Smooth muscle cell (in vitro differentiated cells): ENCODE data around the gene XRCC3. TPM values are rescaled to one million over a fixed set of nuclear protein-coding genes. Genes with fewer than 3 reads are reported as not detected.

Source experiments
- DNase-seq: peaks from one replicate; lab custom pipeline; 2025; ENCODE audit not compliant: unreplicated experiment; lab: John Stamatoyannopoulos, UW
- H2AFZ ChIP-seq: fragments of 200-600 bp; sonication (generic); 2 replicates; pipeline ENCODE4 v1.6.0; 2016; ENCODE audit warnings: antibody characterized with exemption, low read depth, mild to moderate bottlenecking
- H3F3A ChIP-seq: fragments of 200-600 bp; sonication (generic); 2 replicates; pipeline ENCODE4 v1.6.0; 2017; ENCODE audit warnings: antibody characterized with exemption, low read depth
- H3K27ac ChIP-seq: fragments of 200-600 bp; sonication (generic); 2 replicates; pipeline ENCODE4 v1.5.1; 2016; ENCODE audit warnings: low read depth, mild to moderate bottlenecking
- H3K27me3 ChIP-seq: fragments of 200-600 bp; sonication (generic); 2 replicates; pipeline ENCODE4 v1.6.1; 2016; ENCODE audit warnings: low read depth, mild to moderate bottlenecking
- H3K36me3 ChIP-seq: fragments of 200-600 bp; sonication (generic); 2 replicates; pipeline ENCODE4 v1.5.1; 2016; ENCODE audit warnings: low read depth
- H3K4me1 ChIP-seq: fragments of 200-600 bp; sonication (generic); 2 replicates; pipeline ENCODE4 v1.5.1; 2016; ENCODE audit warnings: low read depth
- H3K4me2 ChIP-seq: fragments of 200-600 bp; sonication (generic); 2 replicates; pipeline ENCODE4 v1.6.0; 2016; ENCODE audit warnings: mild to moderate bottlenecking
- H3K4me3 ChIP-seq: fragments of 200-600 bp; sonication (generic); 2 replicates; pipeline ENCODE4 v1.5.1; 2016; ENCODE audit warnings: mild to moderate bottlenecking
- H3K79me2 ChIP-seq: fragments of 200-600 bp; sonication (generic); 2 replicates; pipeline ENCODE4 v1.6.0; 2016; ENCODE audit warnings: low read depth, mild to moderate bottlenecking
- H3K9ac ChIP-seq: fragments of 200-600 bp; sonication (generic); 2 replicates; pipeline ENCODE4 v1.6.0; 2016; ENCODE audit warnings: low read depth
- H3K9me3 ChIP-seq: fragments of 200-600 bp; sonication (generic); replicated peaks from 2 replicates; pipeline ENCODE4 v1.5.1; 2016; ENCODE audit warnings: low read depth
- H4K20me1 ChIP-seq: fragments of 200-600 bp; sonication (generic); 2 replicates; pipeline ENCODE4 v1.6.0; 2016; ENCODE audit warnings: low read depth
- WGBS: methylation state at CpG from one replicate; pipeline ENCODE4 v1.1.7; 2016; ENCODE audit warnings: low lambda C conversion rate; 5-methylcytosine and 5-hydroxymethylcytosine counted together
- polyA plus RNA-seq: library from polyadenylated mRNA; unstranded; fragments of >200 nt; fragmentation: Nextera tagmentation; extraction: Ambion mirVana; gene quantifications from 2 replicates; pipeline ENCODE4 v1.2.1, GENCODE V29; 2016
- total RNA-seq: library from RNA; depleted of rRNA; stranded (reverse); fragments of >200 nt; gene quantifications from 2 replicates; pipeline ENCODE4 v1.2.3, GENCODE V29; 2014
- TF ChIP-seq, protein P1 (sequence below): fragments of 200-600 bp; sonication (generic); IDR thresholded peaks from 2 replicates; pipeline ENCODE4 v1.5.1; 2017; ENCODE audit warnings: borderline replicate concordance, mild to moderate bottlenecking, antibody characterized with exemption; ENCODE audit not compliant: insufficient read depth, poor library complexity, severe bottlenecking

XRCC3 gene
- total and polyA plus RNA-seq, 2 experiments from 2014 or later, result 8.3 to 10.5 TPM

DNA sequence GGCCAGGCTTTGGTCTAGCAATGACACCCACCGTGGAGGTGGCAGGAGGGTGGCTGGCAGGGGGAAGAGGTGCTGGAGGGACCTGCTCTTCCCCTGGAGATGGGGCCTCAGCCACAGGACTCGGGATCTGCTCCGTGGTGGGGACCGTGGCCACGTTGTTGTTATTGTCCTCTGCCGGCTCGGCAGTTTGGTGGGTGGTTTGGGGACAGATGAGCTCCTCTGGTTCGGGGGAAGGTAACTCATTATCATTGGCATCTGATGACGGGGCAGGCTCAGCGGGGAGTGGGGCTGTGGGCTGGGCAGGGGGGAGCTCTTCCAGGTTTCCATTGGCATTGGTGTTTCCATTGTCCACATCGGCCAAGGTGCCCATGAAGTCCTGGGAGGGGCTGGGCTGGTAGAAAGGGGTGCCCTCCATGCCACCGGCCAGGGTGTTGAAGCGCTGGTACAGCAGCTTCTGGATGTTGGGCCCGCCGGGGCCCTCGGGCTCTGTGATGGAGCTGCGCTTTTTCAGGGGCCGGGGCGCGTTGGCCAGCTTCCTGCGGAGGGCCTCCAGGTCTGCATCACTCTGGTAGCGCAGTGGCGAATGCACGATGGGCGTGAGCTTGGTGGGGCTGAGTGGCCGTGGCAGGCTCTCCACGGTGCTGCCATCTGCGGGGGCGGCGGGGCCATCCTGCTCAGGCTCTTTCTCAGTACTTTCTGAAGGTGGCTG, 24.7 kb upstream of the XRCC3 start:
- Histone ChIP-seq H3K36me3 (no peaks in the 10 kb centered on the region), H3K9me3 (no peaks in the 10 kb centered on the region), H2AFZ (no peak overlapping the region), H4K20me1 (no peaks in the 10 kb centered on the region), H3K4me2 (no peak overlapping the region), H3K27ac (no peak overlapping the region), H3K4me3 (no peak overlapping the region), H3K79me2 (no peaks in the 10 kb centered on the region), H3K27me3 (no peaks in the 10 kb centered on the region), H3K4me1 (no peaks in the 10 kb centered on the region), H3F3A (no peaks in the 10 kb centered on the region), H3K9ac (no peak overlapping the region)
- 98% methylated on average over 23 of the region's 30 CpGs for WGBS
- TF ChIP-seq, protein P1, sequence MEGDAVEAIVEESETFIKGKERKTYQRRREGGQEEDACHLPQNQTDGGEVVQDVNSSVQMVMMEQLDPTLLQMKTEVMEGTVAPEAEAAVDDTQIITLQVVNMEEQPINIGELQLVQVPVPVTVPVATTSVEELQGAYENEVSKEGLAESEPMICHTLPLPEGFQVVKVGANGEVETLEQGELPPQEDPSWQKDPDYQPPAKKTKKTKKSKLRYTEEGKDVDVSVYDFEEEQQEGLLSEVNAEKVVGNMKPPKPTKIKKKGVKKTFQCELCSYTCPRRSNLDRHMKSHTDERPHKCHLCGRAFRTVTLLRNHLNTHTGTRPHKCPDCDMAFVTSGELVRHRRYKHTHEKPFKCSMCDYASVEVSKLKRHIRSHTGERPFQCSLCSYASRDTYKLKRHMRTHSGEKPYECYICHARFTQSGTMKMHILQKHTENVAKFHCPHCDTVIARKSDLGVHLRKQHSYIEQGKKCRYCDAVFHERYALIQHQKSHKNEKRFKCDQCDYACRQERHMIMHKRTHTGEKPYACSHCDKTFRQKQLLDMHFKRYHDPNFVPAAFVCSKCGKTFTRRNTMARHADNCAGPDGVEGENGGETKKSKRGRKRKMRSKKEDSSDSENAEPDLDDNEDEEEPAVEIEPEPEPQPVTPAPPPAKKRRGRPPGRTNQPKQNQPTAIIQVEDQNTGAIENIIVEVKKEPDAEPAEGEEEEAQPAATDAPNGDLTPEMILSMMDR, result no peak
- no peak for DNase-seq

GRCh38 chr14:103739466-103739792, 24.2 kb upstream of the XRCC3 start:
- H4K20me1 ChIP-seq, result no peaks in the 10 kb centered on the region
- H3K4me2 ChIP-seq, result no peak overlapping the region
- no peaks in the 10 kb centered on the region for H3K36me3 ChIP-seq
- no peaks in the 10 kb centered on the region for H3K27me3 ChIP-seq
- DNase-seq, result no peak
- no peak overlapping the region for H3K27ac ChIP-seq
- H3K4me3 ChIP-seq, result no peak overlapping the region
- H2AFZ ChIP-seq, result no peak overlapping the region
- 93% methylated on average over 6 of the region's 6 CpGs for WGBS
- H3K9me3 ChIP-seq, result no peaks in the 10 kb centered on the region
- H3K4me1 ChIP-seq, result no peaks in the 10 kb centered on the region
- no peaks in the 10 kb centered on the region for H3K79me2 ChIP-seq
- no peaks in the 10 kb centered on the region for H3F3A ChIP-seq
- no peak overlapping the region for H3K9ac ChIP-seq
- TF ChIP-seq, protein P1, result no peak

- H4K20me1 ChIP-seq, result no peaks in the 10 kb centered on the region
- H3K36me3 ChIP-seq, result no peaks in the 10 kb centered on the region
- 98% methylated on average over 34 of the region's 34 CpGs for WGBS
- H3K79me2 ChIP-seq, result no peaks in the 10 kb centered on the region
- H3K9me3 ChIP-seq, result no peaks in the 10 kb centered on the region
- no peak overlapping the region for H3K4me3 ChIP-seq
- no peak overlapping the region for H3K27ac ChIP-seq
- TF ChIP-seq, protein P1, result no peak
- H3K27me3 ChIP-seq, result no peaks in the 10 kb centered on the region
- H3K4me1 ChIP-seq, result no peaks in the 10 kb centered on the region
- DNase-seq, result no peak
- no peaks in the 10 kb centered on the region for H3F3A ChIP-seq
- no peak overlapping the region for H3K4me2 ChIP-seq
- no peak overlapping the region for H3K9ac ChIP-seq
- H2AFZ ChIP-seq, result no peak overlapping the region
These were observed 23.6 kb upstream of the XRCC3 start for GRCh38 chr14:103738701-103739451.

- no peaks in the 10 kb centered on the region for H3K9me3 ChIP-seq
- H3K4me1 ChIP-seq, result no peaks in the 10 kb centered on the region
- TF ChIP-seq, protein P1, result no peak
- peaks cover 1% of the 10 kb centered on the region for H4K20me1 ChIP-seq
- no peaks in the 10 kb centered on the region for H3K79me2 ChIP-seq
- no peaks in the 10 kb centered on the region for H3K36me3 ChIP-seq
- no peak for DNase-seq
- H3K9ac ChIP-seq, result no peak overlapping the region
- H3K27ac ChIP-seq, result no peak overlapping the region
- no peaks in the 10 kb centered on the region for H3K27me3 ChIP-seq
- no peak overlapping the region for H2AFZ ChIP-seq
- no peak overlapping the region for H3K4me2 ChIP-seq
- no peaks in the 10 kb centered on the region for H3F3A ChIP-seq
- 93% methylated on average over 10 of the region's 10 CpGs for WGBS
- H3K4me3 ChIP-seq, result no peak overlapping the region
These were observed 22.9 kb upstream of the XRCC3 start for GRCh38 chr14:103738166-103738565.
